Raji (cell line): ENCODE data around the gene GREB1L.

Experiments used
- POLR2A ChIP-seq: IDR thresholded peaks from 2 replicates; pipeline ENCODE4 v1.6.1; 2011; ENCODE audit warnings: low read depth, low read length, control low read depth; ENCODE audit not compliant: insufficient read depth

The GREB1L gene

GRCh38 chr18:21242141-21242779 is at the start of gene GREB1L:
Gene GREB1L, plus strand, starts transcription at chr18:21242232. Its CDS starts 141,287 bp downstream, at chr18:21383519.
- TF ChIP-seq POLR2A = no peak

GRCh38 chr18:21192308-21192624 is 49.8 kb upstream of the GREB1L start:
- TF ChIP-seq POLR2A = no peak

GRCh38 chr18:21194871-21195771 is 46.9 kb upstream of the GREB1L start:
- no peak for TF ChIP-seq POLR2A

GRCh38 chr18:21196426-21196825 is 45.6 kb upstream of the GREB1L start:
- no peak for TF ChIP-seq POLR2A

- no peak for TF ChIP-seq POLR2A
Measured at GRCh38 chr18:21203126-21203525, 38.9 kb upstream of the GREB1L start.

GRCh38 chr18:21203542-21204241 is 38.3 kb upstream of the GREB1L start:
- TF ChIP-seq POLR2A = no peak

- TF ChIP-seq POLR2A = no peak
Measured at GRCh38 chr18:21205695-21206094, 36.3 kb upstream of the GREB1L start.

GRCh38 chr18:21210278-21210677 is 31.8 kb upstream of the GREB1L start:
- no peak for TF ChIP-seq POLR2A

GRCh38 chr18:21210784-21211183 is 31.2 kb upstream of the GREB1L start:
- TF ChIP-seq POLR2A = no peak

GRCh38 chr18:21215490-21215889 is 26.5 kb upstream of the GREB1L start:
- TF ChIP-seq POLR2A = no peak

GRCh38 chr18:21218862-21219261 is 23.2 kb upstream of the GREB1L start:
- no peak for TF ChIP-seq POLR2A

- TF ChIP-seq POLR2A = no peak
Measured at GRCh38 chr18:21230436-21230835, 11.6 kb upstream of the GREB1L start.

GRCh38 chr18:21241301-21242048 is 557 bp upstream of the GREB1L start:
- no peak for TF ChIP-seq POLR2A

GRCh38 chr18:21242780-21243401 is 859 bp downstream of the GREB1L start:
- TF ChIP-seq POLR2A = no peak

- no peak for TF ChIP-seq POLR2A
Measured at GRCh38 chr18:21254576-21254975, 12.5 kb downstream of the GREB1L start.

- no peak for TF ChIP-seq POLR2A
Measured at GRCh38 chr18:21255211-21255610, 13.2 kb downstream of the GREB1L start.
